Mucosa of descending colon (tissue), 3 donors: ENCODE data around the gene MBD3L3. TPM values are rescaled to one million over a fixed set of nuclear protein-coding genes. Genes with fewer than 3 reads are reported as not detected.
"Not testable (repeated sequence)": the region's sequence is repeated elsewhere in the genome, so short reads cannot be mapped to it uniquely, and the experiment has no call there.

Experiments
- ATAC-seq: fragments of 200-7000 bp; cut with Tn5 transposase; one replicate; pipeline ENCODE4 v1.9.1; 2020; ENCODE audit warnings: mild to moderate bottlenecking, moderate library complexity
- DNase-seq, 3 donors: peaks; one replicate each; pipeline ENCODE4 v3.0.0-alpha.2; 2020
- H3K36me3 ChIP-seq: fragments of 200-600 bp; one replicate; pipeline ENCODE4 v1.8.0; 2021; ENCODE audit warnings: low read depth, mild to moderate bottlenecking
- H3K4me1 ChIP-seq: fragments of 200-600 bp; one replicate; pipeline ENCODE4 v1.8.0; 2021; ENCODE audit warnings: low read depth, mild to moderate bottlenecking
- H3K4me3 ChIP-seq: fragments of 200-600 bp; one replicate; pipeline ENCODE4 v1.8.0; 2021; ENCODE audit warnings: mild to moderate bottlenecking
- H3K9me3 ChIP-seq: fragments of 200-600 bp; one replicate; pipeline ENCODE4 v1.8.0; 2021; ENCODE audit warnings: mild to moderate bottlenecking
- intact Hi-C, 2 donors: fragments of 100-400 bp; cut with DNase I in 1 of 2; cut with micrococcal nuclease in 1 of 2; formaldehyde crosslinking; loops; one replicate each; pipeline versions ENCODE4 v1.11.0 to v1.11.1; 2022; cut with DNase I, micrococcal nuclease
- total RNA-seq, 3 donors: library from RNA; stranded (reverse); fragmentation: NEBNext Ultra II Directional in 2 of 3; extraction: Animal tissue kit (Norgen Biotek cat#: 25700) in 2 of 3; gene quantifications; one replicate each; pipeline versions ENCODE4 v1.2.1 to v1.2.4, GENCODE V29; 2021 to 2023
- TF ChIP-seq, protein P1 (sequence below): fragments of 200-600 bp; IDR thresholded peaks from one replicate; pipeline ENCODE4 v1.8.0; 2022; ENCODE audit warnings: antibody characterized with exemption, mild to moderate bottlenecking
- donor health status: DM: no; HTN: no; CAD: no; lungs with moderate emphysema.
- donor health status: DM: no; HTN: no; CAD: no.
- donor health status: DM: no; HTN: yes; CAD: no.

MBD3L3 gene
- total RNA-seq, 3 donors from 2014 or later, result not detected

DNA sequence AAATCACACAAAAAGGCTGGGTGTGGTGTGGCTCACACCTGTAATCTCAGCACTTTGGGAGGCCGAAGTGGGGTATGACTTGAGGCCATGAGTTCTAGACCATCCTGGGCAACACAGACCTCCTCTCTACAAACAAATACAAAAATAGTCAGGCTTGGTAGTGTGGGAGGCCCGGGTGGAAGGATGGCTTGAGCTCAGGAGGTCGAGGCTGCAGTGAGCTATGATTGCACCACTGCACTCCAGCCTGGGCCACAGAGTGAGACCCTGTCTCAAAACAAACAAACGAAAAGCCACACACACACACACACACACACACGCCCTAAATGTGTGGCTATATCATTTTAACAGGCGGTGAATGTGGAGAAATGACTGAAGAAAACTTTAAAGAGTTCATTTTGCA, 10.1 kb upstream of the MBD3L3 start:
- ATAC-seq, result no peak
- peaks cover 5% of the 10 kb centered on the region for H3K4me1 ChIP-seq
- TF ChIP-seq, protein P1, sequence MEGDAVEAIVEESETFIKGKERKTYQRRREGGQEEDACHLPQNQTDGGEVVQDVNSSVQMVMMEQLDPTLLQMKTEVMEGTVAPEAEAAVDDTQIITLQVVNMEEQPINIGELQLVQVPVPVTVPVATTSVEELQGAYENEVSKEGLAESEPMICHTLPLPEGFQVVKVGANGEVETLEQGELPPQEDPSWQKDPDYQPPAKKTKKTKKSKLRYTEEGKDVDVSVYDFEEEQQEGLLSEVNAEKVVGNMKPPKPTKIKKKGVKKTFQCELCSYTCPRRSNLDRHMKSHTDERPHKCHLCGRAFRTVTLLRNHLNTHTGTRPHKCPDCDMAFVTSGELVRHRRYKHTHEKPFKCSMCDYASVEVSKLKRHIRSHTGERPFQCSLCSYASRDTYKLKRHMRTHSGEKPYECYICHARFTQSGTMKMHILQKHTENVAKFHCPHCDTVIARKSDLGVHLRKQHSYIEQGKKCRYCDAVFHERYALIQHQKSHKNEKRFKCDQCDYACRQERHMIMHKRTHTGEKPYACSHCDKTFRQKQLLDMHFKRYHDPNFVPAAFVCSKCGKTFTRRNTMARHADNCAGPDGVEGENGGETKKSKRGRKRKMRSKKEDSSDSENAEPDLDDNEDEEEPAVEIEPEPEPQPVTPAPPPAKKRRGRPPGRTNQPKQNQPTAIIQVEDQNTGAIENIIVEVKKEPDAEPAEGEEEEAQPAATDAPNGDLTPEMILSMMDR, result no peak
- H3K9me3 ChIP-seq, result no peaks in the 10 kb centered on the region
- peaks cover 5% of the 10 kb centered on the region for H3K36me3 ChIP-seq
- DNase-seq, result peak in 2 of 3 donors; percentile 6 to 34
- no peak overlapping the region for H3K4me3 ChIP-seq
- intact Hi-C loops, result no loop called here

- intact Hi-C loops, result no loop called here
- no peak overlapping the region for H3K4me3 ChIP-seq
- no peak for DNase-seq
Observed at GRCh38 chr19:7067716-7068115, 9.2 kb upstream of the MBD3L3 start.

DNA sequence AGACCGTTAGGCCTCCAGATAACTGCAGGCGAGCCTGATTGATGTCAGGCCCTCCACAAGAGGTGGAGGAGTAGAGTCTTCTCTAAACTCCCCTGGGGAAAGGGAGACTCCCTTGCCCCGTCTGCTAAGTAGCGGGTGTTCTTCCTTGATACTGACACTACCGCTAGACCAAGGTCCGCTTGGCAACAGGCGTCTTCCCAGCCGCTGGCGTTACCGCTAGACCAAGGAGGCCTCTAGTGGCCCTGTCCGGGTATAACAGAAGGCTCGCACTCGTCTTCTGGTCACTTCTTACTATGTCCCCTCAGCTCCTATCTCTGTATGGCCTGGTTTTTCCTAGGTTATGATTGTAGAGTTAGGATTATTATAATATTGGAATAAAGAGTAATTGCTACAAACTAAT, 8.6 kb upstream of the MBD3L3 start:
- ATAC-seq, H3K4me3 ChIP-seq, H3K9me3 ChIP-seq, H3K4me1 ChIP-seq, intact Hi-C loops, H3K36me3 ChIP-seq: not testable (repeated sequence)
- DNase-seq, result peak in 2 of 3 donors; percentile 37 to 41

More at GRCh38 chr19:7067716-7068115, 9.2 kb upstream of the MBD3L3 start:
- TF ChIP-seq, protein P1, result no peak
- Histone ChIP-seq H3K4me1 (peaks cover 5% of the 10 kb centered on the region), H3K9me3 (no peaks in the 10 kb centered on the region), H3K36me3 (peaks cover 2% of the 10 kb centered on the region)
- no peak for ATAC-seq

- no peaks in the 10 kb centered on the region for H3K4me1 ChIP-seq
- no peak overlapping the region for H3K4me3 ChIP-seq
- TF ChIP-seq, protein P1, result no peak
- intact Hi-C loops, result no loop called here
- no peaks in the 10 kb centered on the region for H3K9me3 ChIP-seq
- DNase-seq (no peak), ATAC-seq (no peak)
- H3K36me3 ChIP-seq, result no peaks in the 10 kb centered on the region
Observed at GRCh38 chr19:7063764-7064418, 5.4 kb upstream of the MBD3L3 start.

GRCh38 chr19:7063339-7063738, 4.9 kb upstream of the MBD3L3 start:
- Histone ChIP-seq H3K36me3 (no peaks in the 10 kb centered on the region), H3K9me3 (no peaks in the 10 kb centered on the region), H3K4me1 (no peaks in the 10 kb centered on the region), H3K4me3 (no peak overlapping the region)
- DNase-seq (no peak), ATAC-seq (no peak)
- intact Hi-C loops, result no loop called here
- TF ChIP-seq, protein P1, result no peak

DNA sequence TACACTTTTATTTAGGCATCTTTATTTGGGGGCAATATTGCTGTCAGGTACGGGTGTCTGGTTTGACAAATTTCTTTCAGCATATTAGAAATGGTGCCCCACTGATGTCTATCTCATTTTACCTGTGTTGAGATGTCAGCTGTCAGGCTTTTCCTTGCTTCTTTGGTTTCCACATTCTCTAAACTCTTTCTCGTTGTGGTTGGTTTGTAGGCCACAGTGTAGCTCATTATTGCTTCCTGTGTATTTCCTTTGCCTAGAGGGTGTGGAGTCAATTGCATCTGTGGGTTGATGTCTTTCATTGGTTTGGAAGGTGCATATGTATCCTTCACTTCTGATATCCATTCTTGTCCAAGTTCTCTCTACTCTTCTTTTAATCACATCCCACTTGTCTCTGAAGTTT, 1.5 kb upstream of the MBD3L3 start:
- DNase-seq, intact Hi-C loops, H3K4me3 ChIP-seq, H3K9me3 ChIP-seq, ATAC-seq, H3K36me3 ChIP-seq, H3K4me1 ChIP-seq: not testable (repeated sequence)

- not testable (repeated sequence) for H3K4me3 ChIP-seq, H3K4me1 ChIP-seq, ATAC-seq
Observed at GRCh38 chr19:7056371-7056770, 2.1 kb downstream of the MBD3L3 start.

DNA sequence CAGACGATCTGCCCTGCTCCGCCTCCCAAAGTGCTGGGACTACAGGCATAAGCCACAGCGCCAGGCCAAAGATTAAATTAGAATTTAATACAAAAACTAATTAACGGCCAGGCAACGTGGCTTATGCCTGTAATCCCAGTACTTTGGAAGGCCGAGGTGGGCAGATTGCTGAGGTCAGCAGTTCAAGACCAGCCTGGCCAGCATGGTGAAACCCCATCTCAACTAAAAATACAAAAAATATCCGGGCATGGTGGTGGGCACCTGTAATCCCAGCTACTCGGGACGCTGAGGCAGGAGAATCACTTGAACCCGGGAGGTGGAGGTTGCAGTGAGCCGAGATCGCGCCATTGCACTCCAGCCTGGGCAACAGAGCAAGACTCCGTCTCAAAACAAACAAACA, 2.8 kb downstream of the MBD3L3 start:
- H3K4me1 ChIP-seq, intact Hi-C loops, H3K4me3 ChIP-seq, H3K9me3 ChIP-seq, DNase-seq, H3K36me3 ChIP-seq, ATAC-seq: not testable (repeated sequence)

More at GRCh38 chr19:7056371-7056770, 2.1 kb downstream of the MBD3L3 start:
- H3K9me3 ChIP-seq, intact Hi-C loops, H3K36me3 ChIP-seq, DNase-seq: not testable (repeated sequence)

GRCh38 chr19:7054635-7055368, 3.7 kb downstream of the MBD3L3 start:
- H3K36me3 ChIP-seq, intact Hi-C loops, H3K4me3 ChIP-seq, H3K4me1 ChIP-seq, DNase-seq, ATAC-seq, H3K9me3 ChIP-seq: not testable (repeated sequence)

DNA sequence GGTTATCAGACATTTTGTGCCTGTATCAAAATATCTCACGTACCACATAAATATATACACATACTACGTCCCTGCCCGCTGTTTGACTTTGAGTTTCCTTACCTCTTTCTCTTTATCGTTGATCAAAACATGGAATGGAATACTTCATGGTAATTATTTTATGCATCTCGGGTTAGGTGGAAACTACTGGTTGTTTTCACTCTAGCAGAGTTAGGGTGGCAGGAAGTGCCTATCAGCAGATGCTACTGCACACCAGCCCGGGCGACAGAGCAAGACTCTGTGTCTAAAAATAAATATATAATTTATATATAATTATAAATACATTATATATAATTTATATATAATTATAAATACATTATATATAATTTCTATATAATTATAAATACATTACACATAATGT, 5.6 kb downstream of the MBD3L3 start:
- DNase-seq, H3K4me3 ChIP-seq, ATAC-seq, H3K36me3 ChIP-seq, H3K4me1 ChIP-seq, H3K9me3 ChIP-seq, intact Hi-C loops: not testable (repeated sequence)
